Ovary (tissue), 9 donors: Measurements from ENCODE around the gene ADAMTS17. TPM values are rescaled to one million over a fixed set of nuclear protein-coding genes. Genes with fewer than 3 reads are reported as not detected.

Experiments
- DNase-seq, 5 donors: peaks; one replicate each; pipeline ENCODE4 v3.0.0-alpha.2; 2019 to 2020
- H3K27ac ChIP-seq, 2 donors: fragments of 200-600 bp; one replicate each; pipeline versions ENCODE4 v1.5.1 to v1.8.0; 2019 to 2022
- H3K27me3 ChIP-seq: fragments of 200-600 bp; one replicate; pipeline ENCODE4 v1.8.0; 2022
- H3K36me3 ChIP-seq: fragments of 200-600 bp; sonication (generic); one replicate; pipeline ENCODE4 v1.5.1; 2019
- H3K4me1 ChIP-seq: one replicate; pipeline ENCODE4 v1.8.1; 2013; ENCODE audit warnings: mild to moderate bottlenecking, moderate library complexity; ENCODE audit not compliant: insufficient read depth
- H3K4me3 ChIP-seq: fragments of 200-600 bp; sonication (generic); one replicate; pipeline ENCODE4 v1.5.1; 2017
- H3K9me3 ChIP-seq, 2 donors: fragments of 200-600 bp in 1 of 2; sonication (generic) in 1 of 2; one replicate each; pipeline versions ENCODE4 v1.5.1 to v1.8.1; 2013 to 2019; ENCODE audit warnings: mild to moderate bottlenecking in 1 of 2, moderate library complexity in 1 of 2
- CTCF ChIP-seq, 3 donors: fragments of 450-650 bp in 2 of 3; fragments of 200-600 bp in 1 of 3; IDR thresholded peaks; one replicate each; pipeline versions ENCODE4 v1.5.1 to v1.8.0; 2016 to 2022; ENCODE audit warnings: antibody characterized with exemption in 3 of 3, mild to moderate bottlenecking in 1 of 3
- EP300 ChIP-seq: sonication (generic); formaldehyde crosslinking; IDR thresholded peaks from one replicate; pipeline ENCODE4 v1.6.1; 2017; ENCODE audit warnings: antibody characterized with exemption
- POLR2A ChIP-seq: fragments of 450-650 bp; IDR thresholded peaks from one replicate; pipeline ENCODE4 v1.6.1; 2017; ENCODE audit warnings: antibody characterized with exemption, mild to moderate bottlenecking, moderate library complexity
- WGBS, 3 donors: extraction: QIAGEN DNeasy Blood & Tissue Kit in 1 of 3; methylation state at CpG; one replicate each; pipeline versions ENCODE4 v1.1.5 to v1.1.7; 2013 to 2017; 5-methylcytosine and 5-hydroxymethylcytosine counted together
- intact Hi-C, 4 donors: fragments of 100-400 bp; cut with DNase I; formaldehyde crosslinking; loops; one replicate each; pipeline versions ENCODE4 v1.11.0 to v1.15.1; 2022 to 2023
- polyA plus RNA-seq, 2 donors: library from polyadenylated mRNA; stranded (reverse); fragments of 200-250 nt in 1 of 2; fragments of 350-450 nt in 1 of 2; fragmentation: Illumina TruSeq in 1 of 2; extraction: RNeasy Lipid Tissue Mini Kit (QIAGEN cat#74804) in 1 of 2; gene quantifications; one replicate each; pipeline ENCODE4 v1.2.3, GENCODE V29; 2013 to 2014
- total RNA-seq, 7 donors: library from RNA; depleted of rRNA in 2 of 7; stranded (reverse); fragments of >200 nt in 2 of 7; fragmentation: NEBNext Ultra II Directional in 3 of 7; extraction: Animal tissue kit (Norgen Biotek cat#: 25700) in 3 of 7; gene quantifications; one replicate each; pipeline versions ENCODE4 v1.1.0 to v1.2.4, GENCODE V29; 2016 to 2023
- donor health status: DM: no; HTN: no; CAD: no; lungs with moderate emphysema.
- donor health status: DM: no; HTN: no; CAD: no.
- donor health status: Bipolar disorder and iron deficiency.
- donor health status: DM: yes; HTN: yes; CAD: no.
- donor health status: DM: no; HTN: no; CAD: no.
- donor health status: DM: yes; HTN: yes; CAD: no.

The ADAMTS17 gene
- total and polyA plus RNA-seq, 9 donors: 1.3 to 11.3 (median 5.9) TPM

- Histone ChIP-seq H3K27me3 (no peaks in the 10 kb centered on the region), H3K36me3 (no peaks in the 10 kb centered on the region), H3K9me3 (peaks cover 0 to 4% of the 10 kb centered on the region in 2 donors), H3K4me1 (no peaks in the 10 kb centered on the region), H3K27ac (no peak overlapping the region), H3K4me3 (no peak overlapping the region)
- DNase-seq: no peak
- TF ChIP-seq CTCF (IDR thresholded peaks at IDR 0.05): no peak
- no peak for TF ChIP-seq POLR2A
- TF ChIP-seq EP300: no peak
- WGBS, 3 donors: 89 to 95% (median 95%) methylated on average over 10 of the region's 10 CpGs
- intact Hi-C loops: no loop called here
Measured at GRCh38 chr15:100031665-100032357, 310.0 kb downstream of the ADAMTS17 start.

- H3K36me3 ChIP-seq: no peaks in the 10 kb centered on the region
- no peak for DNase-seq
- H3K27me3 ChIP-seq: no peaks in the 10 kb centered on the region
- 81 to 87% (median 86%) methylated on average over 9 of the region's 9 CpGs for WGBS, 3 donors
- no peaks in the 10 kb centered on the region for H3K4me1 ChIP-seq
- intact Hi-C loops: no loop called here
- no peak overlapping the region for H3K4me3 ChIP-seq
- no peak overlapping the region for H3K27ac ChIP-seq
- H3K9me3 ChIP-seq: peaks cover 0 to 4% of the 10 kb centered on the region in 2 donors
- TF ChIP-seq CTCF (IDR thresholded peaks at IDR 0.05): no peak
- TF ChIP-seq POLR2A: no peak
- TF ChIP-seq EP300: no peak
Measured at GRCh38 chr15:100030586-100031229, 311.1 kb downstream of the ADAMTS17 start.

GRCh38 chr15:100029868-100030479 lies 311.8 kb downstream of the ADAMTS17 start:
- no peak for DNase-seq
- no peaks in the 10 kb centered on the region for H3K27me3 ChIP-seq
- intact Hi-C loops: no loop called here
- no peaks in the 10 kb centered on the region for H3K4me1 ChIP-seq
- H3K4me3 ChIP-seq: no peak overlapping the region
- H3K9me3 ChIP-seq: peaks cover 0 to 4% of the 10 kb centered on the region in 2 donors
- H3K27ac ChIP-seq: no peak overlapping the region
- 89 to 93% (median 92%) methylated on average over 9 of the region's 9 CpGs for WGBS, 3 donors
- no peaks in the 10 kb centered on the region for H3K36me3 ChIP-seq
- TF ChIP-seq CTCF (IDR thresholded peaks at IDR 0.05): no peak

- DNase-seq: no peak
- H3K4me1 ChIP-seq: no peaks in the 10 kb centered on the region
- intact Hi-C loops: no loop called here
- H3K36me3 ChIP-seq: no peaks in the 10 kb centered on the region
- peaks cover 0 to 4% of the 10 kb centered on the region in 2 donors for H3K9me3 ChIP-seq
- 79 to 86% (median 84%) methylated on average over 3 of the region's 3 CpGs for WGBS, 3 donors
- TF ChIP-seq CTCF (IDR thresholded peaks at IDR 0.05) (no peak), POLR2A (no peak), EP300 (no peak)
- H3K27ac ChIP-seq: no peak overlapping the region
- no peak overlapping the region for H3K4me3 ChIP-seq
- no peaks in the 10 kb centered on the region for H3K27me3 ChIP-seq
Measured at GRCh38 chr15:100029045-100029444, 312.7 kb downstream of the ADAMTS17 start.
